ENCODE results near the gene ZFP36L2. TPM values are rescaled to one million over a fixed set of nuclear protein-coding genes. Genes with fewer than 3 reads are reported as not detected.

Gene ZFP36L2
- total and polyA plus RNA-seq, 2 donors (not counting 3 experiments of a cell fraction or from before 2014, with no cell fraction given): 14.5 to 75.9 TPM

DNA sequence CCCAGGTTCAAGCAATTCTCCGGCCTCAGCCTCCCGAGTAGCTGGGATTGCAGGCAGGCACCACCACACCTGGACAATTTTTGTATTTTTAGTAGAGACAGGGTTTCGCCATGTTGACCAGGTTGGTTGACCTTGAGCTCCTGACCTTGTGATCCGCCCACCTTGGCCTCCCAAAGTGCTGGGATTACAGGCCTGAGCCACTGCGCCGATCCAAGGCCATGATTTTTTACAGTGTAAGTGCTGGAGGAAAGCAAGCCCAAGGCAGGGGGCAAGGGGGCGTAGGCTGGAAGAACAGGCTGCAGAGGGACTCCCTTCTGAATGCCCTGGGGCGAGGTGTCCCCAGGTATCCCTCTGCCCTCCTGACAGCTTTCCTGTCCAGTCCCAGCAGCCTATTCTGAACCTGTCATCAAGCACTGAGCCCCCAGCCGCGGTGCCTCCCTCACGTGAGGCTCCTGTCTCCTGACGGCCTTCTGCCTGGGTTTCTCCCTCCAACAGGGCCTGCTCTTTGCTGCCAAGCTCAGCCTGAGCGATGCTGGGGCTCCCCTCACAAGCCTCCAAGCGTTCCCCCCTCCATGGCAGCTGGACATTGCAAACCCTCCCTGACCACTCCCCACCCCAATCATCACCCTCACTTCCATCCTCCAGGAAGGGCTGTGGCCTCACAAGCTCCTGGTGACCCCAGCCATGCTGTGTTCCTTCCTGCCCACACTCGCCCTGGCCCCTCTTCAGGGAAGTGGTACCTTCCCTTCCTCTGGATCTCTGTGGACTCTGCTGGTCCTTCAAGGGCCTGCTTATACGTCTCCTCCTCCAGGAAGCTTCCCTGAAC, 37.6 kb downstream of the ZFP36L2 start:
- no peak overlapping the region for H3K4me3 ChIP-seq (replicated peaks in 1 of 3; ENCODE audit: insufficient read depth in 1 of 3, low read depth in 1 of 3, low read length in 3 of 3)
- H3K4me1 ChIP-seq (ENCODE audit: control insufficient read depth, extremely low read depth, insufficient read depth, low read length): peaks cover 11% of the 10 kb centered on the region
- no peak overlapping the region for H3K9ac ChIP-seq (replicated peaks; ENCODE audit: extremely low read depth, insufficient read depth, low read length)
- dilution Hi-C loops (cut with MboI; ENCODE audit: extremely low pct_ligation_motif_present, low sequenced_read_pairs) (no loop called here), intact Hi-C loops (cut with micrococcal nuclease) (no loop called here)
- no peak for DNase-seq (ENCODE audit: low read depth, low spot score)
- H3K79me2 ChIP-seq (ENCODE audit: control insufficient read depth, insufficient read depth, low read length): no peaks in the 10 kb centered on the region
- no peak overlapping the region for H3K27ac ChIP-seq (ENCODE audit: insufficient read depth, low read depth, low read length)
- H3K36me3 ChIP-seq (ENCODE audit: control insufficient read depth in 2 of 2, extremely low read depth in 1 of 2, insufficient read depth in 2 of 2, low read length in 2 of 2): no peaks in the 10 kb centered on the region
- H2AFZ ChIP-seq (ENCODE audit: low read depth, low read length): no peak overlapping the region
- no peaks in the 10 kb centered on the region for H3K9me3 ChIP-seq (replicated peaks; ENCODE audit: control insufficient read depth, insufficient read depth, low read length)
- no peak for FAIRE-seq
- POLR2A ChIA-PET: no interaction called here
- no peaks in the 10 kb centered on the region for H4K20me1 ChIP-seq (replicated peaks; ENCODE audit: control insufficient read depth, extremely low read depth, insufficient read depth, low read length)
- no peaks in the 10 kb centered on the region for H3K27me3 ChIP-seq (ENCODE audit: control insufficient read depth in 2 of 2, insufficient read depth in 2 of 2, low read length in 2 of 2)
- TF ChIP-seq JUN (IDR thresholded peaks at IDR 0.05; ENCODE audit: borderline replicate concordance, insufficient read depth, insufficient read length, low read depth) (no peak), GATA2 (IDR thresholded peaks at IDR 0.05; ENCODE audit: insufficient read depth, insufficient read length, low read depth, low read length) (no peak), POLR2AphosphoS5 (IDR thresholded peaks at IDR 0.05; ENCODE audit: insufficient read depth, low read depth, low read length) (no peak), EZH2 (IDR thresholded peaks at IDR 0.05; ENCODE audit: borderline replicate concordance, low read depth, low read length, severe bottlenecking) (no peak), MYC (IDR thresholded peaks at IDR 0.05; ENCODE audit: low read depth, low read length) (no peak), FOS (IDR thresholded peaks at IDR 0.05; ENCODE audit: borderline replicate concordance, insufficient read depth, low read length) (no peak)
- TF ChIP-seq, protein P1, sequence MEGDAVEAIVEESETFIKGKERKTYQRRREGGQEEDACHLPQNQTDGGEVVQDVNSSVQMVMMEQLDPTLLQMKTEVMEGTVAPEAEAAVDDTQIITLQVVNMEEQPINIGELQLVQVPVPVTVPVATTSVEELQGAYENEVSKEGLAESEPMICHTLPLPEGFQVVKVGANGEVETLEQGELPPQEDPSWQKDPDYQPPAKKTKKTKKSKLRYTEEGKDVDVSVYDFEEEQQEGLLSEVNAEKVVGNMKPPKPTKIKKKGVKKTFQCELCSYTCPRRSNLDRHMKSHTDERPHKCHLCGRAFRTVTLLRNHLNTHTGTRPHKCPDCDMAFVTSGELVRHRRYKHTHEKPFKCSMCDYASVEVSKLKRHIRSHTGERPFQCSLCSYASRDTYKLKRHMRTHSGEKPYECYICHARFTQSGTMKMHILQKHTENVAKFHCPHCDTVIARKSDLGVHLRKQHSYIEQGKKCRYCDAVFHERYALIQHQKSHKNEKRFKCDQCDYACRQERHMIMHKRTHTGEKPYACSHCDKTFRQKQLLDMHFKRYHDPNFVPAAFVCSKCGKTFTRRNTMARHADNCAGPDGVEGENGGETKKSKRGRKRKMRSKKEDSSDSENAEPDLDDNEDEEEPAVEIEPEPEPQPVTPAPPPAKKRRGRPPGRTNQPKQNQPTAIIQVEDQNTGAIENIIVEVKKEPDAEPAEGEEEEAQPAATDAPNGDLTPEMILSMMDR (IDR thresholded peaks at IDR 0.05; ENCODE audit: extremely low read depth in 1 of 2, insufficient read depth in 1 of 2, low read depth in 1 of 2, low read length in 2 of 2): no peak
- TF ChIP-seq, protein P2, sequence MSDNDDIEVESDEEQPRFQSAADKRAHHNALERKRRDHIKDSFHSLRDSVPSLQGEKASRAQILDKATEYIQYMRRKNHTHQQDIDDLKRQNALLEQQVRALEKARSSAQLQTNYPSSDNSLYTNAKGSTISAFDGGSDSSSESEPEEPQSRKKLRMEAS (IDR thresholded peaks at IDR 0.05; ENCODE audit: insufficient read depth, insufficient read length): no peak
- no peak overlapping the region for H3K4me2 ChIP-seq (ENCODE audit: insufficient read depth, low read length)
- H3K9me1 ChIP-seq (replicated peaks; ENCODE audit: control insufficient read depth, extremely low read depth, insufficient read depth, low read length): no peaks in the 10 kb centered on the region
- CTCF ChIA-PET: no interaction called here
- no TSS peak for BruUV-seq (replicated peaks)
